Bone marrow (tissue), 2 donors: ENCODE results near the gene FSTL4.

Experiments
- DNase-seq, 2 donors: peaks; one replicate each; lab custom pipeline; 2025; lab: John Stamatoyannopoulos, UW

FSTL4 gene

GRCh38 chr5:133319905-133320520, 292.3 kb downstream of the FSTL4 start:
- no peak for DNase-seq

- no peak for DNase-seq
These were observed 293.1 kb downstream of the FSTL4 start for GRCh38 chr5:133319244-133319643.

- no peak for DNase-seq
These were observed 294.8 kb downstream of the FSTL4 start for GRCh38 chr5:133317558-133317957.

GRCh38 chr5:133316346-133317343, 295.7 kb downstream of the FSTL4 start:
- no peak for DNase-seq

- DNase-seq, result no peak
These were observed 298.3 kb downstream of the FSTL4 start for GRCh38 chr5:133314086-133314485.

- DNase-seq, result no peak
These were observed 301.2 kb downstream of the FSTL4 start for GRCh38 chr5:133311176-133311575.

- no peak for DNase-seq
These were observed 302.2 kb downstream of the FSTL4 start for GRCh38 chr5:133309984-133310621.

- no peak for DNase-seq
These were observed 303.1 kb downstream of the FSTL4 start for GRCh38 chr5:133309166-133309795.

GRCh38 chr5:133307275-133307674, 305.1 kb downstream of the FSTL4 start:
- DNase-seq, result no peak

GRCh38 chr5:133304707-133305216, 307.6 kb downstream of the FSTL4 start:
- DNase-seq, result no peak

- no peak for DNase-seq
These were observed 308.2 kb downstream of the FSTL4 start for GRCh38 chr5:133304178-133304577.

- no peak for DNase-seq
These were observed 309.0 kb downstream of the FSTL4 start for GRCh38 chr5:133303298-133303697.

GRCh38 chr5:133299728-133300127, 312.6 kb downstream of the FSTL4 start:
- DNase-seq, result no peak

GRCh38 chr5:133299021-133299420, 313.3 kb downstream of the FSTL4 start:
- no peak for DNase-seq

GRCh38 chr5:133298447-133298846, 313.9 kb downstream of the FSTL4 start:
- no peak for DNase-seq

- DNase-seq, result no peak
These were observed 315.0 kb downstream of the FSTL4 start for GRCh38 chr5:133297293-133297692.

- DNase-seq, result no peak
These were observed 315.7 kb downstream of the FSTL4 start for GRCh38 chr5:133296624-133297023.

GRCh38 chr5:133295520-133295919, 316.8 kb downstream of the FSTL4 start:
- DNase-seq, result no peak

GRCh38 chr5:133294380-133294779, 318.0 kb downstream of the FSTL4 start:
- no peak for DNase-seq

- no peak for DNase-seq
These were observed 318.4 kb downstream of the FSTL4 start for GRCh38 chr5:133293960-133294359.

- no peak for DNase-seq
These were observed 320.0 kb downstream of the FSTL4 start for GRCh38 chr5:133292300-133292699.

GRCh38 chr5:133291524-133291923, 320.8 kb downstream of the FSTL4 start:
- DNase-seq, result no peak
